NCI-H69 (cell line): ENCODE data around the gene PRX.
"Not testable (repeated sequence)": the region's sequence is repeated elsewhere in the genome, so short reads cannot be mapped to it uniquely, and the experiment has no call there.

ENCODE experiments used
- DNase-seq: peaks from one replicate; lab custom pipeline; 2025; lab: John Stamatoyannopoulos, UW

The PRX gene

GRCh38 chr19:40433391-40434216 is 20.4 kb upstream of the PRX start:
- peak; percentile 93 for DNase-seq

DNA sequence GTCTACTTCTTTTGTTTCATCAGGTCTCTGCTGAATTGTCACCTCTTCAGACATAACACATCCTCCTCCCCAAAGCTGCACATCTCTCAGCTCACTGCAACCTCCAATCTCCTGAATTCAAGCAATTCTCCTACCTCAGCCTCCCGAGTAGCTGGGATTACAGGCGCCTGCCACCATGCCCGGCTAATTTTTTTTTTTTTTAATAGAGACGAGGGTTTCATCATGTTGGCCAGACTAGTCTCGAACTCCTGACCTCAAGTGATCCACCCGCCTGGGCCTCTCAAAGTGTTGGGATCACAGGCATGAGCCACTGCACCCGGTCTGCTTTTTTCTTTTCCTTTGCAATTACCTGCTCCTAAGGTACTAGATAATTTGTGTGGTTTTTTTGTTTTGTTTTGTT is 19.6 kb upstream of the PRX start:
- not testable (repeated sequence) for DNase-seq

DNA sequence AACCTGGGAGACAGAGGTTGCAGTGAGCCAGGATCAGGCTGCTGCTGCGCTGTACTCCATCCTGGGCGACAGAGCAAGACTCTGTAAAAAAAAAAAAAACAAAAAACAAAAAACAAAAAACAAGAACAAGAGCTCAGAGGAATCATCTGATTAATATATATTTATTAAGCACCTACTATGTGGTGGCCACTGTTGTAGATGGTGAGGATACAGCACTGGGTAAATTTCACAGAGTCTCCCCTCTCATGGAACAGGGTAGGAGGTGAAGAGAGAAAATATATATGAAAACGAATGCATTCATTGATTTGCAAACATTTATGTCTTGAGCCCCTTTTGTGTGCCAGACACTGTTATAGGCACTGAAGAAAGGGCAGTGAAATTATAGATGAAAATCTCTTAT is 18.5 kb upstream of the PRX start:
- DNase-seq, result no peak

DNA sequence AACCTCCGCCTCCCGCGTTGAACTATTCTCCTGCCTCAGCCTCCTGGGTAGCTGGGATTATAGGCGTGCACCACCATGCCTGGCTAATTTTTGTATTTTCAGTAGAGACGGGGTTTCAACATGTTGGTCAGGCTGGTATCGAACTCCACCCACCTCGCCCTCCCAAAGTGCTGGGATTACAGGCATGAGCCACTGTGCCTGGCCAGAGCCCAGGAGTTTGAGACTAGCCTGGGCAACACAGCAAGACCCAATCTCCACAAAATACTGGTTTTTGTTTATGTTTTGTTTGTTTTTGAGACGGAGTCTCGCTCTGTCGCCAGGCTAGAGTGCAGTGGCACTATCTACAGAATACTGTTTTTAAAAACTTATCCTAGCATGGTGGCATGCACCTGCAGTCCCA is 17.1 kb upstream of the PRX start:
- DNase-seq, result not testable (repeated sequence)

DNA sequence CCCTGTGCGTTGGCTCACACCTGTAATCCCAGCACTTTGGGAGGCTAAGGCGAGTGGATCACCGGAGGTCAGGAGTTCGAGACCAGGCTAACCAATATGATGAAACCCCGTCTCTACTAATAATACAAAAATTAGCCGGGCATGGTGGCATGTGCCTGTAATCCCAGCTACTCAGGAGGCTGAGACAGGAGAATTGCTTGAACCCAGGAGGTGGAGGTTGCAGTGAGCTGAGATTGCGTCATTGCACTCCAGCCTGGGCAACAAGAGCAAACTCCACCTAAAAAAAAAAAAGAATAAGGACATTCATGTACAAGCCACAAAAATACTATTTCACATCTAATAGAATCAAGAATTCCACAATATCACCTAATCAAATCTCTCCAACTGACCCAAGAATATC is 15.0 kb upstream of the PRX start:
- DNase-seq, result not testable (repeated sequence)

GRCh38 chr19:40425450-40426287 is 12.5 kb upstream of the PRX start, which contains the start of gene SERTAD1:
Gene SERTAD1 (minus strand): TSS chr19:40425992. CDS start chr19:40423546, 2,446 bp downstream.
- DNase-seq, result peak; percentile 100

DNA sequence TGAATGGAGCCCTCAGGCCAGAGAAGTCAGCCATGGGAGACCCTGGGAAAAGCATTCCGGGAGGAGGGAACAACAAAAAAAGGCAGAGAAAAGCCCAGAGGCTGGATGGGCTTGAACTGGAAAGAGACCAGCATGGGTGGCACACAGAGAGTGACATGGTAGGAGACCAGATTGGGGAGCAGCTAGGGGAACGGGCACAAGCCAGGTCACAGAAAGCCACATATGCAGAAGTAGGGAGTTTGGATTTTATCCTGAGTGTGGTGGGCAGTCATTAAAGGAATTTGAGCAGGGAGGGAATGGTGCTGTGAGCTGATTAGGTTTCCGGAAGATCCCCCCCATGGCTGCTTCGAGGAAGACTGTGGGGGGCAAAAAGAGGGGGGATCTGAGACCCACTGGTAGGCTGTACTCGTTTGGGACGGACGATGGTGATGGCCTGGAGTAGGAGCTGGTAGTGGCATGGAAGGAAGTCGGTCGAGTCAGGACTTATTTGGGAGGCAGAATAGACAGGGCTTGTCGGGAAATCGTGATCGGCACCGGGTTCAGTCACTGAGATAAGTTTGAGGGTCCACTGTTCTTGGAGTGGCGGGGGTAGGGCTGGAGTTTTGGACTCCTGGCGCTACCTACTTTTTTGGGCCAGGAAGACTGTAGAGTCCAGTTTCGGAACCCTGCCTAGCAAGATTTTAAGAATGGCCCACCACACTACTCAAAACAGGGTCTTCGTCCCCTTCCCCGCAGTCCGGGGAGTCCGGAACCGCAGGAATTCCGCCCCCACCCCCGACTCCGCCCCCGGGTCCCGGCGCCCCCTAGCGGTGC is 11.7 kb upstream of the PRX start:
- no peak for DNase-seq

- no peak for DNase-seq
These were observed 10.8 kb upstream of the PRX start for GRCh38 chr19:40423938-40424337.

GRCh38 chr19:40422748-40423566 is 9.8 kb upstream of the PRX start:
- DNase-seq, result no peak

DNA sequence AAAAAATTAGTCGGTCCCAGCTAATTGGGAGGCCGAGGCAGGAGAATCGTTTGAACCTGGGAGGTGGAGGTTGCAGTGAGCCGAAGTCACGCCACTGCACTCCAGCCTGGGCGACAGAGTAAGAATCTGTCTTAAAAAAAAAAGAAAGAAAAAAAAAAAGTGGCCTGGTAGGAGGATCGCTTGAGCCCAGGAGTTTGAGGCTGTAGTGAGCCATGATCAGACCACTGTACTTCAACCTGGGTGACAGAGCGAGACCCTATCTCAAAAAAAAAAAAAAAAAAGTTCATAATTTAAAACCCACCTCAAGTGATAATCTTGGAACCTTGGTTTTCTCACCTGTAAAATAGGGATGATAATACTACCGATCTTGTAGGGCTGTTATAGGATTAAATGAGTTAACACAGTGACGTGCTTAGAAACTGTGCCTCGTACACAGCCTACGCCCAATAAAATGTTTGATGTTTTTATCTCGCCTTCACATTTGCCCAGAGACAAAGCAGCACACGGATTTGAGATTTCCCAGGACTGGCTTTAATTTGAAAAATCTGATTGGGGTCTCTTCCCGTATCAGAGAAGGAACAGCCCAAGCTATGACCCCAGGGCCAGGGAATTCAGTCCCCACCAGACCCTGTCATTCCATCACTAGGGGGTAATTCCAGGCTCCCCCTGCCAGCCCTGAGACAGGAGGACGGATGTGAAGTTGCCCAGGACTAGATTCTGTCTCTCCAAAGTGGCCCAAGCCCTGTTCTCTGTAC is 9.0 kb upstream of the PRX start:
- DNase-seq, result no peak

- peak; percentile 91 for DNase-seq
These were observed 7.9 kb upstream of the PRX start for GRCh38 chr19:40420766-40421765.

DNA sequence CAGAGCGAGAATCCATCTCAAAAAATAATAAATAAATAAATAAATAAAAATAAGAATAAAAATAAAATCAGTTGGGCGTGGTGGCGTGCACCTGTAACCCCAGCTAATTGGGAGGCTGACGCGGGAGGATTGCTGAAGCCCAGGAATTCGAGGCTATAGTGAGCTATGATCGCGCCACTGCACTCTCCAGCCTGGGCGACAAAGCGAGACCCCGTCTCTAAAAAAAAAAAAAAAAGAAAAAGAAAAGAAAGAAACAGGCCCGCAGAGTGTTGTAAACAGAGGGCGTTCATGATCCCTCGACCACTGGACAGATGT is 7.2 kb upstream of the PRX start:
- DNase-seq, result no peak

DNA sequence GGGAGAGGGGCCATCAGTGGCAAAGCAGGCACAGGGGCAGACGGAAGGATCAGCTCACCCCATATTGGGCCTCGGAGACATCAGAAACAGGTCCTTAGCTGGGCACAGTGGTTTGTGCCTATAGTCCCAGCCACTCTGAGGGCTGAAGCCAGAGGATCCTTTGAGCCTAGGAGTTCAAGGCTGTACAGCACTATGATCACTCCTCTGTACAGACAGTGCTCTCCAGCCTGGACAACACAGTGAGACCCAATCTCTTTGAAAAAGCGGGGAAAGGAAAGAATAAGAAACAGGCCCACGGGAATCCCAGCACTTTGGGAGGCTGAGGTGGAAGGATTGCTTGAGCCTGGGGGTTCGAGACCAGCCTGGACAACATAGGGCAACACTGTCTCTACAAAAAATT is 6.6 kb upstream of the PRX start:
- DNase-seq, result no peak

GRCh38 chr19:40419066-40419612 is 6.0 kb upstream of the PRX start:
- DNase-seq, result peak; percentile 87

GRCh38 chr19:40418040-40418439 is 4.9 kb upstream of the PRX start:
- DNase-seq, result no peak

DNA sequence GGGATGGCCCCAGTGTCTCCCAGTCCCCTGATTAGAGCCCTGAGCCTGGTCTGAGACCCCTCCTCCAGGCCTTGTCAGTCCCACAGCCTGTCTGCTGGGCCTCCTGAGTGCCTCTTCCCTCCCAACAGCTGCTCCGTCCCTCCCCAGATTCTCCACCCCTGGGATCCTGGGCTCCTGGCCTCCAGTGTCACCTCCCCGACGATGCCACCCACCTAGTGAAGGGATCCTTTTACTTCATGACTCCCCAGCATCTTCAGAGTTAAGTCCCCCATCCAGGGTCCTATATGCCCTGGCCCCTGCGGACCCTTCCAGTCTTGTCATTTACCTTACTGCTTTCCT is 4.4 kb upstream of the PRX start:
- DNase-seq, result no peak

DNA sequence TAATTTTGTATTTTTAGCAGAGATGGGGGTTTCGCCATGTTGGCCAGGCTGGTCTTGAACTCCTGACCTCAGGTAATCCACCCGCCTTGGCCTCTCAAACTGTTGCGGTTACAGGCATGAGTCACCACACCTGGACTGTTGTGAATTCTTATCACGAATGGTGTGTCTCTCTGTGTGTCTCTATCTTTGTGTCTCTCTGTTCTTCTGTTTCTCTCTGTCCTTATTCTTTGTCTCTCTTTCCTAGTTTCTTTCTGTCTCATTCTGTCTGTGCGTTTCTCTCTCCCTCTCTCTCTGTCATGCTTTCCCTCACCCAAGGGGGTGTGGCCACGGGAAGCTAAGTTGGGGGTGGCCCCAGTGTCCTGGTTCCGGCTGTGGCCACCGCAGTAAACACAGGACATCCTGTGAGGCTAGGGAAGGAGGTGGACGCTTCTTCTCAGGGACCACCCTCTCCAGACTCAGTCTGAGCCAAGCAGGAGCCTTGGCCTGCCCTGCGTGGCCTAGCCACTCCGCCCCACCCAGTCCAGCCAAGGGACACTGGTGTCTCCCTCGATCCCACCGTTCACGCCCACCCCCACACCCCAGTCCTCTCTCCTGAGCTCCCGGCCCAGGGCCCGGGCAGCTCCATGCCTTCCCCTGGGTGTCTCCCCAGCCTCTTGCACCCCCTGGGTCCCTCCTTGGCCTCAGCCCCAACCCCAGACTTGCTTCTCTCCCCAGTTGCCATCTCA is 3.9 kb upstream of the PRX start:
- no peak for DNase-seq

DNA sequence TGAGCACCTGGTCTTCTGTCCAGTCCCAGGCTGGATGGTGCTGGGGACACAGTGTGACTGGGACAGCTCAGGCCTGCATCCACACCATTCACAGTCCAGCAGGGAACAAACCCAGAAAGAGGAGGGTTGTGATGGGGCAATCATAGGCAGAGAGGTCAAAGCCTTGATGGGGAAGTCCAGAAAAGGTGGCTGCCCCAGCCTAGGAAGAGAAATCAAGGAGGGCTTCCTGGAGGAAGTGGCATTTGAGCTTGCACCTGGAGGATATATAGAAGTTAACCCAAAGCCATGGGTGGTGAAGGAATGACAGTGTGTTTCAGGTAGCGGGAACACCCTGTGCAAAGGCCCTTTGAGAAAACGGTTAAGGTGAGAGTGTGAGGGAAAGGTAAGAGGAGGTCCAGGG is 2.6 kb upstream of the PRX start:
- DNase-seq, result no peak
